ENCODE data around the gene CHI3L1.

DNA sequence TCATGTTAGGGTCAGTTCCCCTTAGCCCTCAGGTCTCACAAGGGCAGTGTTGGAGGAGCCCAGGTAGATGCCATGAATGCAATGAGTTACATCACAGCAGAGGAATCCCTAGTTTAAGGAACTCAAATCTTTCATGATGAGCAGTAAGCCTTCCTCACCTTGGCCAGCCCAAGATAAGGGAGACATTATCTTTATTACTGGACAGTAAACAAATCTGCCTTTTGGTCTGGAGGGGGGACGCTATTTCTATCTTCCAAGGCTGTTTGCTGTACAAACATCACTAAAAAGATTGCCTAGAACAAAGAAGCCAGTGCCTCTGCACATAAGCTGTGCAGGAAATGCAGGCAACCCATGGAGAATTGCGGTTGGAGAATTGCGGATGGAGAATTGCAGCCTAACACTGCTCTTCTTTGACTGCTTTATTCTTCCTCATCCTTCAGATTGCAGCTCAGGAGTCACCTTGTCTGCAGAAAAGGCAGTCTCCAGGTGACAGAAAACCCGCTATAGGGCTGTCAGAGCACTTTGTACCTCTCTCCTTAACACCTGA is 2.3 kb upstream of the CHI3L1 start:
- TF ChIP-seq, protein P1, sequence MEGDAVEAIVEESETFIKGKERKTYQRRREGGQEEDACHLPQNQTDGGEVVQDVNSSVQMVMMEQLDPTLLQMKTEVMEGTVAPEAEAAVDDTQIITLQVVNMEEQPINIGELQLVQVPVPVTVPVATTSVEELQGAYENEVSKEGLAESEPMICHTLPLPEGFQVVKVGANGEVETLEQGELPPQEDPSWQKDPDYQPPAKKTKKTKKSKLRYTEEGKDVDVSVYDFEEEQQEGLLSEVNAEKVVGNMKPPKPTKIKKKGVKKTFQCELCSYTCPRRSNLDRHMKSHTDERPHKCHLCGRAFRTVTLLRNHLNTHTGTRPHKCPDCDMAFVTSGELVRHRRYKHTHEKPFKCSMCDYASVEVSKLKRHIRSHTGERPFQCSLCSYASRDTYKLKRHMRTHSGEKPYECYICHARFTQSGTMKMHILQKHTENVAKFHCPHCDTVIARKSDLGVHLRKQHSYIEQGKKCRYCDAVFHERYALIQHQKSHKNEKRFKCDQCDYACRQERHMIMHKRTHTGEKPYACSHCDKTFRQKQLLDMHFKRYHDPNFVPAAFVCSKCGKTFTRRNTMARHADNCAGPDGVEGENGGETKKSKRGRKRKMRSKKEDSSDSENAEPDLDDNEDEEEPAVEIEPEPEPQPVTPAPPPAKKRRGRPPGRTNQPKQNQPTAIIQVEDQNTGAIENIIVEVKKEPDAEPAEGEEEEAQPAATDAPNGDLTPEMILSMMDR (IDR thresholded peaks at IDR 0.05): no peak
- no peak for TF ChIP-seq POLR2A (IDR thresholded peaks at IDR 0.05)
